IMR-90 (cell line): ENCODE measurements around the gene OAF.

Source experiments
- BHLHE40 ChIP-seq: fragments of 150-350 bp; IDR thresholded peaks from 2 replicates; pipeline ENCODE4 v1.6.1; 2016; ENCODE audit warnings: mild to moderate bottlenecking, low read depth, low read length
- CEBPB ChIP-seq: IDR thresholded peaks from 2 replicates; pipeline ENCODE4 v1.6.1; 2012; ENCODE audit warnings: low read depth, low read length, improper control_type of control experiment
- CHD1 ChIP-seq: IDR thresholded peaks from 2 replicates; pipeline ENCODE4 v1.6.1; 2012; ENCODE audit warnings: low read depth, low read length, improper control_type of control experiment
- CTCF ChIP-seq: conservative IDR thresholded peaks from 2 replicates; pipeline ENCODE4 v1.5.1; 2012; ENCODE audit warnings: mild to moderate bottlenecking, low read depth, low read length, improper control_type of control experiment
- ELK1 ChIP-seq: fragments of 150-350 bp; IDR thresholded peaks from 2 replicates; pipeline ENCODE4 v1.6.1; 2016; ENCODE audit warnings: low read depth, mild to moderate bottlenecking, low read length, moderate library complexity, borderline replicate concordance
- FOS ChIP-seq: fragments of 150-350 bp; IDR thresholded peaks from 2 replicates; pipeline ENCODE4 v1.6.1; 2016; ENCODE audit warnings: low read depth, low read length
- MAFK ChIP-seq: IDR thresholded peaks from 2 replicates; pipeline ENCODE4 v1.6.1; 2012; ENCODE audit warnings: low read depth, low read length, improper control_type of control experiment
- MXI1 ChIP-seq: IDR thresholded peaks from 2 replicates; pipeline ENCODE4 v1.6.1; 2012; ENCODE audit warnings: low read depth, mild to moderate bottlenecking, low read length, moderate library complexity, borderline replicate concordance
- POLR2A ChIP-seq: IDR thresholded peaks from 2 replicates; pipeline ENCODE4 v1.6.1; 2012; ENCODE audit warnings: mild to moderate bottlenecking, low read depth, low read length
- RAD21 ChIP-seq: IDR thresholded peaks from 2 replicates; pipeline ENCODE4 v1.6.1; 2012; ENCODE audit warnings: low read length, improper control_type of control experiment
- RCOR1 ChIP-seq: IDR thresholded peaks from 2 replicates; pipeline ENCODE4 v1.6.1; 2012; ENCODE audit warnings: mild to moderate bottlenecking, low read length, improper control_type of control experiment; ENCODE audit not compliant: insufficient replicate concordance
- SMC3 ChIP-seq: fragments of 150-350 bp; IDR thresholded peaks from 2 replicates; pipeline ENCODE4 v1.6.1; 2016; ENCODE audit warnings: low read depth, mild to moderate bottlenecking, antibody characterized with exemption, low read length, moderate library complexity

DNA sequence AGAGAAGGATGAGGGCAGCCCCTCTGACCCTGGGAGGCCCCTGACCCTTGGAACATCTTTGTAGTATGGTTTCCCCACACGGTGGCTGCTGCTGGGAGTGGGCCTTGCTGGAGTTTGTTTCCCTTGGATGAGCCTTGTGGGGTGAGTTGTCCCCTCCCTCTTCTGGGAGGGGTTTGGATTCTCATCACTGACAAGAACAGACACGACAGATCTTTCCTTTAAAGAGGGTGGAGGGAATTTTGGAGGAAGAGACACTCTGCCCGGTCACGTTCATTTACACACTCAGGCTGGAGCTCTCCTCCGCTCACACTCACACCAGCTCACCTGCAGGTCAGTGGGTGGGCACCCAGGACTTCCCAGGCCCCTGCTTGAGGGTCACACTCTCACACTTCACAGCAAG, 60.8 kb downstream of the OAF start:
- TF ChIP-seq CTCF (no peak), ELK1 (no peak), MAFK (no peak), POLR2A (no peak), SMC3 (no peak), CHD1 (no peak), BHLHE40 (no peak), RAD21 (no peak), CEBPB (no peak), FOS (no peak), RCOR1 (no peak), MXI1 (no peak)
